ENCODE measurements around the gene PSME4.

GRCh38 chr2:54000122-54000521 is 29.3 kb upstream of the PSME4 start:
- no peak for TF ChIP-seq POLR2AphosphoS5 (IDR thresholded peaks at IDR 0.05; ENCODE audit: low read depth)
- no peak for TF ChIP-seq CTCF (IDR thresholded peaks at IDR 0.05; ENCODE audit: insufficient read depth, low read length)
